ENCODE data around the gene PIK3R4.

Gene PIK3R4

GRCh38 chr3:130671545-130672312, 74.9 kb downstream of the PIK3R4 start:
- Histone ChIP-seq H3K4me3 (ENCODE audit: insufficient read depth, low read length, poor library complexity, severe bottlenecking) (no peak overlapping the region), H3K9me3 (ENCODE audit: insufficient read depth, low read length) (no peaks in the 10 kb centered on the region), H3K27me3 (ENCODE audit: low read length) (no peaks in the 10 kb centered on the region), H4K20me1 (ENCODE audit: low read depth, low read length) (no peaks in the 10 kb centered on the region), H3F3A (ENCODE audit: insufficient read depth) (no peaks in the 10 kb centered on the region), H3K79me2 (ENCODE audit: insufficient read depth, low read length) (no peaks in the 10 kb centered on the region), H3K9ac (ENCODE audit: low read length) (no peak overlapping the region), H3K36me3 (ENCODE audit: low read length) (0 out of 2 replicates have a peak, but pooled peaks cover 4% of the 10 kb centered on the region), H3K4me2 (ENCODE audit: low read depth, low read length, poor library complexity, severe bottlenecking) (no peak overlapping the region), H3K9me2 (replicated peaks; ENCODE audit: insufficient read depth, low read length) (no peaks in the 10 kb centered on the region), H3K27ac (ENCODE audit: low read depth, low read length) (no peak overlapping the region), H2AFZ (ENCODE audit: low read depth, low read length, severe bottlenecking) (no peak overlapping the region)
- TF ChIP-seq EZH2phosphoT487 (conservative IDR thresholded peaks at IDR 0.05; ENCODE audit: low read length) (no peak), CTCF (IDR thresholded peaks at IDR 0.05; ENCODE audit: insufficient read depth, low read length, poor library complexity, severe bottlenecking) (no peak)

DNA sequence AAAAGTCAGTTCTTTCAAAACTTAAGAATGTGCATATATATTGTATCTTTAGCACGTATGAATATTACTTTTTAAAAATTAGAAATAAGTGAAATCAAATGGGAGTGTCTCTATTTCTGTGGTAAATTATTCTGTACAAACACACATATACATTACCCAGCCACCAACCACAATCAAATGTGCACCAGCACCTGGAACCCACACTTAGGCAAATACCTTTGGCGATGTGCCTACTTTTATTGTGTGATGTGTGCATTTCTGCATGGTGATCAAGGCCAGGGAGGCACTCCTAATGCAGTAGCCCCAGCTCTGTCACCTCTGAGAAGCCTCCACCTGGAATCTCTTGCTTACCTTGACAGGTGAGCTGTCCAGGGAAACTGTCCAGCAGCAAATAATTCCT, 76.9 kb downstream of the PIK3R4 start:
- TF ChIP-seq EZH2phosphoT487 (conservative IDR thresholded peaks at IDR 0.05; ENCODE audit: low read length): no peak
- no peak for TF ChIP-seq CTCF (IDR thresholded peaks at IDR 0.05; ENCODE audit: insufficient read depth, low read length, poor library complexity, severe bottlenecking)
- Histone ChIP-seq H4K20me1 (ENCODE audit: low read depth, low read length) (no peaks in the 10 kb centered on the region), H3K79me2 (ENCODE audit: insufficient read depth, low read length) (no peaks in the 10 kb centered on the region), H3K4me3 (ENCODE audit: insufficient read depth, low read length, poor library complexity, severe bottlenecking) (no peak overlapping the region), H3K27ac (ENCODE audit: low read depth, low read length) (no peak overlapping the region), H3K27me3 (ENCODE audit: low read length) (no peaks in the 10 kb centered on the region), H3K9me3 (ENCODE audit: insufficient read depth, low read length) (no peaks in the 10 kb centered on the region), H3K9ac (ENCODE audit: low read length) (no peak overlapping the region), H3K36me3 (ENCODE audit: low read length) (no peaks in the 10 kb centered on the region), H2AFZ (ENCODE audit: low read depth, low read length, severe bottlenecking) (no peak overlapping the region), H3K4me2 (ENCODE audit: low read depth, low read length, poor library complexity, severe bottlenecking) (no peak overlapping the region), H3F3A (ENCODE audit: insufficient read depth) (no peaks in the 10 kb centered on the region), H3K9me2 (replicated peaks; ENCODE audit: insufficient read depth, low read length) (no peaks in the 10 kb centered on the region)

DNA sequence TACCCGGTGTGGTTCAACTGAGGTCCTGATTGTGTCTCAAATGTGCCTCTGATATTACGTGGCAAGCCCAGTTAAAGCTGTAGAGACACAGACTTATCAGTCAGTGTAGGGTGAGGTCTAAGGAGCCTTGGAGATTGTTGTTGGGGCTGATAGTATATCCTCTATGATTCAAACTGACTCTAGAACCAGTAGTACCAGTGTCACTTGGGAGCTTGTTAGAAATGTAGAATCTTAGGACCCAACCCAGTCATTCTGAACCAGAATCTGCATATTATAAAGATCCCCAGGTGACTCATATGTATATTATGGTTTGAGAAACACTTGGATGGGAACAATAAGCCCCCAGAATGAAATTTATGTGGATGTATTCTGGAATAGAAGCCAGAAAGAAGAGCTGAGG, 83.5 kb downstream of the PIK3R4 start:
- Histone ChIP-seq H3K4me3 (ENCODE audit: insufficient read depth, low read length, poor library complexity, severe bottlenecking) (no peak overlapping the region), H3F3A (ENCODE audit: insufficient read depth) (no peaks in the 10 kb centered on the region), H3K36me3 (ENCODE audit: low read length) (no peaks in the 10 kb centered on the region), H4K20me1 (ENCODE audit: low read depth, low read length) (no peaks in the 10 kb centered on the region), H3K9me2 (replicated peaks; ENCODE audit: insufficient read depth, low read length) (no peaks in the 10 kb centered on the region), H3K79me2 (ENCODE audit: insufficient read depth, low read length) (no peaks in the 10 kb centered on the region), H3K27ac (ENCODE audit: low read depth, low read length) (no peak overlapping the region), H3K4me2 (ENCODE audit: low read depth, low read length, poor library complexity, severe bottlenecking) (no peak overlapping the region), H3K27me3 (ENCODE audit: low read length) (no peaks in the 10 kb centered on the region), H3K9me3 (ENCODE audit: insufficient read depth, low read length) (no peaks in the 10 kb centered on the region), H2AFZ (ENCODE audit: low read depth, low read length, severe bottlenecking) (no peak overlapping the region), H3K9ac (ENCODE audit: low read length) (no peak overlapping the region)
- TF ChIP-seq EZH2phosphoT487 (conservative IDR thresholded peaks at IDR 0.05; ENCODE audit: low read length): no peak
- no peak for TF ChIP-seq CTCF (IDR thresholded peaks at IDR 0.05; ENCODE audit: insufficient read depth, low read length, poor library complexity, severe bottlenecking)
